Measurements from ENCODE around the gene NLGN4Y.

NLGN4Y gene

GRCh38 chrY:14586725-14587124, 62.4 kb downstream of the NLGN4Y start:
- H3K4me3 ChIP-seq (ENCODE audit: low read depth, low read length): no peak overlapping the region
- in situ Hi-C loops (cut with HindIII; ENCODE audit: low sequenced_read_pairs): no loop called here
- no peak for DNase-seq (ENCODE audit: low read depth, low spot score)
- TF ChIP-seq CTCF (IDR thresholded peaks at IDR 0.05; ENCODE audit: low read depth, low read length): no peak

GRCh38 chrY:14601372-14601771, 77.0 kb downstream of the NLGN4Y start:
- DNase-seq (ENCODE audit: low read depth, low spot score): no peak
- no peak overlapping the region for H3K4me3 ChIP-seq (ENCODE audit: low read depth, low read length)
- TF ChIP-seq CTCF (IDR thresholded peaks at IDR 0.05; ENCODE audit: low read depth, low read length): no peak
- in situ Hi-C loops (cut with HindIII; ENCODE audit: low sequenced_read_pairs): no loop called here

DNA sequence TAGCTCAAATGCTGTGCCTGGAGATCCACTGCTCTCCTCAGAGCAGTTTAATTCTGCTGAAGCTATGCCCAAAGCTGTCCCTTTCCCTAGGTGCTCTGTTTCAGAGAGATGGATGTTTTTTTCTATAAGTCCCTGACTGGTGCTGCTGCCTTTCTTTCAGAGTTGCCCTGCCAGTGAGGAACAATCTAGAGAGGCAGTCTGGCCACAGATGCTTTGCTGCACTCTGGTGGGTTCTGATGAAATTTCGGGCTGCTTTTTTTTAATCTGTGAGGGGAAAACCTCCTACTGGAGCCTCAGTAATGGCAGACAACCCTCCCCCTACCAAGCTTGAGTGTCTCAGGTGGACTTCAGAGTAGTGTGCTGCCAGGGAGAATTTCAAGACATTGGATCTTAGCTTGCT, 93.3 kb downstream of the NLGN4Y start:
- DNase-seq (ENCODE audit: low read depth, low spot score): no peak
- H3K4me3 ChIP-seq (ENCODE audit: low read depth, low read length): no peak overlapping the region
- in situ Hi-C loops (cut with HindIII; ENCODE audit: low sequenced_read_pairs): no loop called here
- no peak for TF ChIP-seq CTCF (IDR thresholded peaks at IDR 0.05; ENCODE audit: low read depth, low read length)

DNA sequence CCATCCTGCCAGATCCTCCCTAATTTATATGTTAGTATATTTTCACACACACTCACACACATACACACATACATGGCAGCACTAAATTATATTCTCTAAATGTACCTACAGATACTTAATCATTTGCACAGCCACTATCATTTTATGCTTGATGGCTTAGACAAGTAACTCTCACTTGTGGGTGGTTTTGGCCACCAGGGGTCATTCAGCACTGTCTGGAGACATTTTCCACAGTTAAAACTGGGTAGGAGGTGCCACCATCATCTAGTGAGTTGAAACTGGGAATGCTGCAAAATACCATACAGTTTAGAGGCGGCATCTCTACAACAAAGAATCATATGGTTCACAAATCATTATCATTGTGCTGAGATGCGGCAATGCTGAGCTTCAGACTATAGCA, 94.2 kb downstream of the NLGN4Y start:
- no peak for DNase-seq (ENCODE audit: low read depth, low spot score)
- in situ Hi-C loops (cut with HindIII; ENCODE audit: low sequenced_read_pairs): no loop called here
- H3K4me3 ChIP-seq (ENCODE audit: low read depth, low read length): no peak overlapping the region
- no peak for TF ChIP-seq CTCF (IDR thresholded peaks at IDR 0.05; ENCODE audit: low read depth, low read length)

DNA sequence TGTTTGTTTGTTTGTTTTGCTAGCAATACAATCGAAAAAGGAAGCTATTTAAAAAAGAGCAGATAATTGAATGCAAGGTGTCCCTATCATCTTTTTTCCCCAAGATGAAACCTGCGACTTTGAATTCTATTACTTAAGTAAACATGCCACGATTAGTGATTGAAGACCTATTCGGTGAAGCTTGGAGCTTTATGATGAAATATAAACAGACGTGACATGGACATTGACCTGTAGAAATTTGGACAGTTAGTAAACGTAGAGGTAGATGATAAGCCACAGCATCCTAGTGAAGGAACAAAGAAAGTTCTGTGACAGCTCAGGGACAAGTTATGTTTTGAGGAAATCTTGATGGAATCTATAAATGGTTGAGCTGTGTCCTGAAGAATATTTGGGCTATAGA, 103.9 kb downstream of the NLGN4Y start:
- no peak overlapping the region for H3K4me3 ChIP-seq (ENCODE audit: low read depth, low read length)
- no peak for DNase-seq (ENCODE audit: low read depth, low spot score)
- TF ChIP-seq CTCF (IDR thresholded peaks at IDR 0.05; ENCODE audit: low read depth, low read length): no peak
- in situ Hi-C loops (cut with HindIII; ENCODE audit: low sequenced_read_pairs): no loop called here

DNA sequence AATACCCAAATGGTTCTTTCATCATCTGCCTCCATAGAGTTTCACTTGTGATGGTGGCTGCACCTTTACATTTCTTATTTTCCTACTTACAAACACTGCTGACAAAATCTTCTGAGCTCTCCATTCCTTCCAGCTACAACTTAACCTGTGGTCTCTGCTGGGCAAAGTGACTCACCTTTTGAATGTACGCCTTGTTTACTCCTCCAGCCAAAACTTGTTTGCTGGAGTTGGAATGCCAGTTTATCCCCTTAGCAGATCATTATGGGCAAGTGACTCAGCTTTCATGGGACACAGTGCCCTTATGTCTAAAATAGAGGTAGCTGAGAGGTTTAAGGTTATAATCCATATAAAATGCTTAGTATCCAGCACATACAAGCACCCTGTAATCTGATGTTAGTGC, 107.3 kb downstream of the NLGN4Y start:
- no peak overlapping the region for H3K4me3 ChIP-seq (ENCODE audit: low read depth, low read length)
- no peak for TF ChIP-seq CTCF (IDR thresholded peaks at IDR 0.05; ENCODE audit: low read depth, low read length)
- in situ Hi-C loops (cut with HindIII; ENCODE audit: low sequenced_read_pairs): no loop called here
- DNase-seq (ENCODE audit: low read depth, low spot score): no peak

GRCh38 chrY:14633718-14634117, 109.4 kb downstream of the NLGN4Y start:
- H3K4me3 ChIP-seq (ENCODE audit: low read depth, low read length): no peak overlapping the region
- no peak for TF ChIP-seq CTCF (IDR thresholded peaks at IDR 0.05; ENCODE audit: low read depth, low read length)
- no peak for DNase-seq (ENCODE audit: low read depth, low spot score)
- in situ Hi-C loops (cut with HindIII; ENCODE audit: low sequenced_read_pairs): no loop called here

Measured in astrocyte of the spinal cord (primary cell).